SK-N-SH treated with all-trans-retinoic acid at 6 μM for 48 hours (cell line): ENCODE measurements around the gene CLMN.

Source experiments
- ATAC-seq: fragments of 200-7000 bp; cut with Tn5 transposase; 3 replicates; pipeline ENCODE4 v1.9.1; 2020; ENCODE audit warnings: mild to moderate bottlenecking, moderate library complexity
- BACH2 ChIP-seq: fragments of 250-450 bp; sonication (Bioruptor Pico); IDR thresholded peaks from 2 replicates; pipeline ENCODE4 v1.9.0; 2021; ENCODE audit warnings: mild to moderate bottlenecking, borderline replicate concordance
- CSDC2 ChIP-seq: fragments of 250-450 bp; sonication (Bioruptor Pico); IDR thresholded peaks from 2 replicates; pipeline ENCODE4 v1.5.0; 2020; ENCODE audit warnings: mild to moderate bottlenecking, moderate library complexity
- ESRRG ChIP-seq: fragments of 250-450 bp; sonication (Bioruptor Pico); IDR thresholded peaks from 2 replicates; pipeline ENCODE4 v1.6.1; 2021; ENCODE audit warnings: mild to moderate bottlenecking
- GLIS3 ChIP-seq: fragments of 250-450 bp; sonication (Bioruptor Pico); IDR thresholded peaks from 2 replicates; pipeline ENCODE4 v1.5.0; 2020; ENCODE audit warnings: mild to moderate bottlenecking, moderate library complexity
- ISL1 ChIP-seq: fragments of 250-450 bp; sonication (Bioruptor Pico); IDR thresholded peaks from 2 replicates; pipeline ENCODE4 v2.1.2; 2022; ENCODE audit warnings: mild to moderate bottlenecking, moderate library complexity
- OSR1 ChIP-seq: fragments of 250-450 bp; sonication (Bioruptor Pico); IDR thresholded peaks from 2 replicates; pipeline ENCODE4 v1.8.0; 2022; ENCODE audit warnings: moderate library complexity, mild to moderate bottlenecking, inconsistent platforms
- PPARA ChIP-seq: fragments of 250-450 bp; sonication (Bioruptor Pico); IDR thresholded peaks from 2 replicates; pipeline ENCODE4 v1.5.0; 2020; ENCODE audit warnings: mild to moderate bottlenecking, borderline replicate concordance
- RARB ChIP-seq: fragments of 250-450 bp; sonication (Bioruptor Pico); IDR thresholded peaks from 2 replicates; pipeline ENCODE4 v1.8.0; 2021; ENCODE audit warnings: mild to moderate bottlenecking, moderate library complexity
- SNAI2 ChIP-seq: fragments of 250-450 bp; sonication (Bioruptor Pico); IDR thresholded peaks from 2 replicates; pipeline ENCODE4 v1.5.0; 2020; ENCODE audit warnings: mild to moderate bottlenecking, moderate library complexity
- TCF4 ChIP-seq: fragments of 250-450 bp; sonication (Bioruptor Pico); IDR thresholded peaks from 2 replicates; pipeline ENCODE4 v1.8.0; 2021; ENCODE audit warnings: mild to moderate bottlenecking, moderate library complexity, borderline replicate concordance
- TOX ChIP-seq: fragments of 250-450 bp; sonication (Bioruptor Pico); IDR thresholded peaks from 2 replicates; pipeline ENCODE4 v1.8.0; 2021; ENCODE audit warnings: mild to moderate bottlenecking, moderate library complexity, borderline replicate concordance
- ZFP3 ChIP-seq: fragments of 250-450 bp; sonication (Bioruptor Pico); IDR thresholded peaks from 2 replicates; pipeline ENCODE4 v1.5.0; 2020; ENCODE audit warnings: mild to moderate bottlenecking, moderate library complexity
- ZNF70 ChIP-seq: fragments of 450-650 bp; formaldehyde crosslinking; IDR thresholded peaks from 2 replicates; pipeline ENCODE4 v1.5.0; 2020; ENCODE audit warnings: mild to moderate bottlenecking, moderate library complexity
- ZNF8 ChIP-seq: fragments of 450-650 bp; formaldehyde crosslinking; IDR thresholded peaks from 2 replicates; pipeline ENCODE4 v1.5.0; 2020; ENCODE audit warnings: mild to moderate bottlenecking, moderate library complexity
- TF ChIP-seq, protein P1 (sequence below): fragments of 250-450 bp; sonication (Bioruptor Pico); IDR thresholded peaks from 2 replicates; pipeline ENCODE4 v1.8.0; 2020; ENCODE audit warnings: mild to moderate bottlenecking, moderate library complexity, borderline replicate concordance
- TF ChIP-seq, protein P2 (sequence below): fragments of 250-450 bp; sonication (Bioruptor Pico); IDR thresholded peaks from 2 replicates; pipeline ENCODE4 v1.8.0; 2021; ENCODE audit warnings: low read depth, mild to moderate bottlenecking, moderate library complexity, borderline replicate concordance
- TF ChIP-seq, protein P3 (sequence below): fragments of 250-450 bp; sonication (Bioruptor Pico); IDR thresholded peaks from 2 replicates; pipeline ENCODE4 v1.5.0; 2020; ENCODE audit warnings: mild to moderate bottlenecking, moderate library complexity
- TF ChIP-seq, protein P4 (sequence below): fragments of 250-450 bp; sonication (Bioruptor Pico); IDR thresholded peaks from 2 replicates; pipeline ENCODE4 v1.5.1; 2020; ENCODE audit warnings: low read depth, mild to moderate bottlenecking, moderate library complexity
- TF ChIP-seq, protein P5 (sequence below): fragments of 250-450 bp; sonication (Bioruptor Pico); IDR thresholded peaks from 2 replicates; pipeline ENCODE4 v1.5.1; 2021; ENCODE audit warnings: mild to moderate bottlenecking, moderate library complexity

Gene CLMN

DNA sequence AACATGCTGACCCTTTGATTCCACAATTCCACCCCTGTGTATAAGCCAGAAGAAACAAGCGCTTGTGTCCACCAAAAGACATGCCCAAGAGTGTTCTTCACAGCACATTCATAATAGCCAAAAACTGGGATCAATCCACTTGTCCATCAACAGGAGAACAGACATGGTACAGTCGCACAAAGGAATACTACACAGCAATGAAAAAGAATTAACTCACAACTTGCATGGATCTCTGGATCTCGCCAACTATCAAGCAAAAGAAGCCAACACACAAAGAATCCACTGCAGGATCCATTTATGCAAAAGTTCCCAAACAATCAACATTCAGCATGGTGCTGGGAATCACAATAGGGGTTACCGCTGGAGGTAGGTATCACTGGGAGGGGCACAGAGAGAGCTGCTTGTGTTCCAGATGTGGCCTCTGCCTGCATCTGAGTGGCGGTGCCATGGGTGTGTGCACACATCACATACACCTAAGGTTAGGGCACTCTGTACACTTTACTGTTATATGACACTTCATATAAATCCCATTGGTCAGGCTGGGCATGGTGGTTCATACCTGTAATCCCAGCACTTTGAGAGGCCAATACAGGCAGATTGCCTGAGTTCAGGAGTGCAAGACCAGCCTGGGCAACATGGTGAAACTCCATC is 30.9 kb downstream of the CLMN start:
- TF ChIP-seq ESRRG (CRISPR knock-in tag) (no peak), BACH2 (no peak), PPARA (CRISPR knock-in tag) (no peak), ZNF8 (CRISPR knock-in tag) (no peak)
- no peak for ATAC-seq

DNA sequence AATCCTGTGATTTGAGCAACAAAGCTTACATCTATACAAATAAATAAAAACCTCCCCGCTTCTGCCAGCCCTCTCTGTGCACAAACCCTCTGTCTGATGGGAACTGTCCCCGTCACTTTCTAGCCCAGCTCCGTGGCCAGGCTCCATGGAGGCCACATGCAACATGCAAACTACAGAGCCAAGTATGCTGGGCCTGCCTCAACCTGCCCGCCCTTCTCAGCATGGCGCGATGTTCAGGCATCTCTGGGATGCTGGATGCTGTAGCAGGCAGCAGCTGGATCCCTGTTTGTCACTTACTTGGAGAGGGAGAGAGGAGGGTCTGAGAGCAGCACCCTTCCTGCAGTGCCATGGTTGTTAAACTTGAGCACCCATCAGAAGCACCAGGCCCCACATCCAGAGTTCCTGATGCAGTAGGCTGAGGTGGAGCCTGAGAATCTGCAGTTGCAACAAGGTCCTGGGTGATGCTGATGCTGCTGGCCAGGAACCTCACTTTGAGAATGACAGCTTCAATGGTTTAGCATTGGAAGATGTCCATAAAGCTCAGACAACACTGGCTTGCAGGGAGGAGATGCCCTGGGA is 32.4 kb downstream of the CLMN start:
- TF ChIP-seq, protein P1, sequence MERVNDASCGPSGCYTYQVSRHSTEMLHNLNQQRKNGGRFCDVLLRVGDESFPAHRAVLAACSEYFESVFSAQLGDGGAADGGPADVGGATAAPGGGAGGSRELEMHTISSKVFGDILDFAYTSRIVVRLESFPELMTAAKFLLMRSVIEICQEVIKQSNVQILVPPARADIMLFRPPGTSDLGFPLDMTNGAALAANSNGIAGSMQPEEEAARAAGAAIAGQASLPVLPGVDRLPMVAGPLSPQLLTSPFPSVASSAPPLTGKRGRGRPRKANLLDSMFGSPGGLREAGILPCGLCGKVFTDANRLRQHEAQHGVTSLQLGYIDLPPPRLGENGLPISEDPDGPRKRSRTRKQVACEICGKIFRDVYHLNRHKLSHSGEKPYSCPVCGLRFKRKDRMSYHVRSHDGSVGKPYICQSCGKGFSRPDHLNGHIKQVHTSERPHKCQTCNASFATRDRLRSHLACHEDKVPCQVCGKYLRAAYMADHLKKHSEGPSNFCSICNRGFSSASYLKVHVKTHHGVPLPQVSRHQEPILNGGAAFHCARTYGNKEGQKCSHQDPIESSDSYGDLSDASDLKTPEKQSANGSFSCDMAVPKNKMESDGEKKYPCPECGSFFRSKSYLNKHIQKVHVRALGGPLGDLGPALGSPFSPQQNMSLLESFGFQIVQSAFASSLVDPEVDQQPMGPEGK (CRISPR knock-in tag): no peak
- TF ChIP-seq ZNF70 (no peak), PPARA (CRISPR knock-in tag) (no peak), ISL1 (CRISPR knock-in tag) (no peak), BACH2 (no peak), OSR1 (CRISPR knock-in tag) (no peak), ZNF8 (CRISPR knock-in tag) (no peak), RARB (CRISPR knock-in tag) (no peak), CSDC2 (CRISPR knock-in tag) (no peak), SNAI2 (no peak), ESRRG (CRISPR knock-in tag) (no peak), TCF4 (CRISPR knock-in tag) (no peak), GLIS3 (CRISPR knock-in tag) (no peak), TOX (no peak), ZFP3 (CRISPR knock-in tag) (no peak)
- TF ChIP-seq, protein P2, sequence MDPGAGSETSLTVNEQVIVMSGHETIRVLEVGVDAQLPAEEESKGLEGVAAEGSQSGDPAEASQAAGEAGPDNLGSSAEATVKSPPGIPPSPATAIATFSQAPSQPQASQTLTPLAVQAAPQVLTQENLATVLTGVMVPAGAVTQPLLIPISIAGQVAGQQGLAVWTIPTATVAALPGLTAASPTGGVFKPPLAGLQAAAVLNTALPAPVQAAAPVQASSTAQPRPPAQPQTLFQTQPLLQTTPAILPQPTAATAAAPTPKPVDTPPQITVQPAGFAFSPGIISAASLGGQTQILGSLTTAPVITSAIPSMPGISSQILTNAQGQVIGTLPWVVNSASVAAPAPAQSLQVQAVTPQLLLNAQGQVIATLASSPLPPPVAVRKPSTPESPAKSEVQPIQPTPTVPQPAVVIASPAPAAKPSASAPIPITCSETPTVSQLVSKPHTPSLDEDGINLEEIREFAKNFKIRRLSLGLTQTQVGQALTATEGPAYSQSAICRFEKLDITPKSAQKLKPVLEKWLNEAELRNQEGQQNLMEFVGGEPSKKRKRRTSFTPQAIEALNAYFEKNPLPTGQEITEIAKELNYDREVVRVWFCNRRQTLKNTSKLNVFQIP (CRISPR knock-in tag): no peak
- TF ChIP-seq, protein P3, sequence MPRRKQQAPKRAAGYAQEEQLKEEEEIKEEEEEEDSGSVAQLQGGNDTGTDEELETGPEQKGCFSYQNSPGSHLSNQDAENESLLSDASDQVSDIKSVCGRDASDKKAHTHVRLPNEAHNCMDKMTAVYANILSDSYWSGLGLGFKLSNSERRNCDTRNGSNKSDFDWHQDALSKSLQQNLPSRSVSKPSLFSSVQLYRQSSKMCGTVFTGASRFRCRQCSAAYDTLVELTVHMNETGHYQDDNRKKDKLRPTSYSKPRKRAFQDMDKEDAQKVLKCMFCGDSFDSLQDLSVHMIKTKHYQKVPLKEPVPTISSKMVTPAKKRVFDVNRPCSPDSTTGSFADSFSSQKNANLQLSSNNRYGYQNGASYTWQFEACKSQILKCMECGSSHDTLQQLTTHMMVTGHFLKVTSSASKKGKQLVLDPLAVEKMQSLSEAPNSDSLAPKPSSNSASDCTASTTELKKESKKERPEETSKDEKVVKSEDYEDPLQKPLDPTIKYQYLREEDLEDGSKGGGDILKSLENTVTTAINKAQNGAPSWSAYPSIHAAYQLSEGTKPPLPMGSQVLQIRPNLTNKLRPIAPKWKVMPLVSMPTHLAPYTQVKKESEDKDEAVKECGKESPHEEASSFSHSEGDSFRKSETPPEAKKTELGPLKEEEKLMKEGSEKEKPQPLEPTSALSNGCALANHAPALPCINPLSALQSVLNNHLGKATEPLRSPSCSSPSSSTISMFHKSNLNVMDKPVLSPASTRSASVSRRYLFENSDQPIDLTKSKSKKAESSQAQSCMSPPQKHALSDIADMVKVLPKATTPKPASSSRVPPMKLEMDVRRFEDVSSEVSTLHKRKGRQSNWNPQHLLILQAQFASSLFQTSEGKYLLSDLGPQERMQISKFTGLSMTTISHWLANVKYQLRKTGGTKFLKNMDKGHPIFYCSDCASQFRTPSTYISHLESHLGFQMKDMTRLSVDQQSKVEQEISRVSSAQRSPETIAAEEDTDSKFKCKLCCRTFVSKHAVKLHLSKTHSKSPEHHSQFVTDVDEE: no peak
- TF ChIP-seq, protein P4, sequence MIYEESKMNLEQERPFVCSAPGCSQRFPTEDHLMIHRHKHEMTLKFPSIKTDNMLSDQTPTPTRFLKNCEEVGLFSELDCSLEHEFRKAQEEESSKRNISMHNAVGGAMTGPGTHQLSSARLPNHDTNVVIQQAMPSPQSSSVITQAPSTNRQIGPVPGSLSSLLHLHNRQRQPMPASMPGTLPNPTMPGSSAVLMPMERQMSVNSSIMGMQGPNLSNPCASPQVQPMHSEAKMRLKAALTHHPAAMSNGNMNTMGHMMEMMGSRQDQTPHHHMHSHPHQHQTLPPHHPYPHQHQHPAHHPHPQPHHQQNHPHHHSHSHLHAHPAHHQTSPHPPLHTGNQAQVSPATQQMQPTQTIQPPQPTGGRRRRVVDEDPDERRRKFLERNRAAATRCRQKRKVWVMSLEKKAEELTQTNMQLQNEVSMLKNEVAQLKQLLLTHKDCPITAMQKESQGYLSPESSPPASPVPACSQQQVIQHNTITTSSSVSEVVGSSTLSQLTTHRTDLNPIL (CRISPR knock-in tag): no peak
- TF ChIP-seq, protein P5, sequence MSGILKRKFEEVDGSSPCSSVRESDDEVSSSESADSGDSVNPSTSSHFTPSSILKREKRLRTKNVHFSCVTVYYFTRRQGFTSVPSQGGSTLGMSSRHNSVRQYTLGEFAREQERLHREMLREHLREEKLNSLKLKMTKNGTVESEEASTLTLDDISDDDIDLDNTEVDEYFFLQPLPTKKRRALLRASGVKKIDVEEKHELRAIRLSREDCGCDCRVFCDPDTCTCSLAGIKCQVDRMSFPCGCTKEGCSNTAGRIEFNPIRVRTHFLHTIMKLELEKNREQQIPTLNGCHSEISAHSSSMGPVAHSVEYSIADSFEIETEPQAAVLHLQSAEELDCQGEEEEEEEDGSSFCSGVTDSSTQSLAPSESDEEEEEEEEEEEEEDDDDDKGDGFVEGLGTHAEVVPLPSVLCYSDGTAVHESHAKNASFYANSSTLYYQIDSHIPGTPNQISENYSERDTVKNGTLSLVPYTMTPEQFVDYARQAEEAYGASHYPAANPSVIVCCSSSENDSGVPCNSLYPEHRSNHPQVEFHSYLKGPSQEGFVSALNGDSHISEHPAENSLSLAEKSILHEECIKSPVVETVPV: no peak
- ATAC-seq: no peak

DNA sequence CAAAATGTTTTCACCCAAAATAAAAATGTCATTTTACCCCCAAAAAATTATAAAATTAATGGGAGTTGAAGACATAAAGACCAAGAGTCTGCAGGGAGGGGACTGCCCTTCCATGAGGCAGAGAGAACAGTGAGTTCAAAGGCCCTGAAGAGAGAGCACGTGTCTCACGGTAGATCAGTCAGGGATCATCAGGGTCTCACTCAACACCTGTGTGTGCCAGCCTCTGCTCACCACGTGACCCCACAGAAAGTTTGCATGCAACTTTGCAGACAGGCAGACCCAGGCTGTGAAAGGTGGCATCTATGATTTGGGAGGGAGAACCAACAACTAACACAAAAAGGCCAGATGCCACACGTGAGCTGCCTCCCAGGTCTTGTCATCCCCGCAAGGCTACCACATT is 33.1 kb downstream of the CLMN start:
- no peak for ATAC-seq
- no peak for TF ChIP-seq CSDC2 (CRISPR knock-in tag)
- TF ChIP-seq GLIS3 (CRISPR knock-in tag): no peak
- no peak for TF ChIP-seq PPARA (CRISPR knock-in tag)
- no peak for TF ChIP-seq BACH2
- TF ChIP-seq, protein P1 (CRISPR knock-in tag): no peak
- TF ChIP-seq TOX: no peak
- TF ChIP-seq, protein P3: no peak
- no peak for TF ChIP-seq ZNF70
- no peak for TF ChIP-seq ISL1 (CRISPR knock-in tag)
- no peak for TF ChIP-seq ZFP3 (CRISPR knock-in tag)
- TF ChIP-seq, protein P5: no peak
